Stomach (tissue), 9 donors: ENCODE results near the gene RASSF4. TPM values are rescaled to one million over a fixed set of nuclear protein-coding genes. Genes with fewer than 3 reads are reported as not detected.

Experiments used
- DNase-seq, 2 donors: peaks; one replicate each; pipeline versions ENCODE4 v3.0.0 to v3.0.0-alpha.2; 2013 to 2019
- H3K27ac ChIP-seq, 5 donors: fragments of 200-600 bp in 4 of 5; sonication (generic) in 4 of 5; one replicate each; pipeline ENCODE4 v1.5.1; 2013 to 2019; ENCODE audit warnings: mild to moderate bottlenecking in 1 of 5, moderate library complexity in 1 of 5
- H3K27me3 ChIP-seq, 3 donors: fragments of 200-600 bp; sonication (generic); one replicate each; pipeline ENCODE4 v1.5.1; 2017 to 2019; ENCODE audit warnings: mixed run types in 1 of 3
- H3K36me3 ChIP-seq, 4 donors: fragments of 200-600 bp; sonication (generic); 1 replicate in 3 of 4; 2 replicates in 1 of 4; pipeline ENCODE4 v1.5.1; 2016 to 2019
- H3K4me1 ChIP-seq, 4 donors: fragments of 200-600 bp; sonication (generic); one replicate each; pipeline ENCODE4 v1.5.1; 2016 to 2019
- H3K4me3 ChIP-seq, 4 donors: fragments of 200-600 bp; sonication (generic) in 3 of 4; one replicate each; pipeline ENCODE4 v1.5.1; 2016 to 2019; ENCODE audit warnings: mild to moderate bottlenecking in 1 of 4
- H3K9me3 ChIP-seq, 4 donors: fragments of 200-600 bp; sonication (generic); one replicate each; pipeline ENCODE4 v1.5.1; 2016 to 2019
- CTCF ChIP-seq, 7 experiments: fragments of 450-650 bp in 4 of 7; fragments of 200-600 bp in 3 of 7; sonication (generic) in 3 of 7; IDR thresholded peaks; one replicate each; pipeline ENCODE4 v1.5.1; 2016 to 2019; ENCODE audit warnings: antibody characterized with exemption in 7 of 7, control low read depth in 2 of 7, mild to moderate bottlenecking in 1 of 7
- EP300 ChIP-seq: sonication (generic); formaldehyde crosslinking; IDR thresholded peaks from one replicate; pipeline ENCODE4 v1.6.1; 2017; ENCODE audit warnings: antibody characterized with exemption
- POLR2A ChIP-seq, 4 donors: fragments of 450-650 bp; IDR thresholded peaks; one replicate each; pipeline ENCODE4 v1.6.1; 2016; ENCODE audit warnings: antibody characterized with exemption in 4 of 4, control low read depth in 2 of 4, mild to moderate bottlenecking in 1 of 4, moderate library complexity in 1 of 4
- POLR2AphosphoS5 ChIP-seq, 3 donors: sonication (generic); formaldehyde crosslinking; IDR thresholded peaks; one replicate each; pipeline ENCODE4 v1.6.1; 2016; ENCODE audit warnings: antibody characterized with exemption in 3 of 3
- WGBS, 5 donors: extraction: QIAGEN DNeasy Blood & Tissue Kit in 3 of 5; methylation state at CpG; one replicate each; pipeline versions ENCODE4 v1.1.5 to v1.1.7; 2013 to 2018; 5-methylcytosine and 5-hydroxymethylcytosine counted together
- intact Hi-C: fragments of 100-400 bp; cut with DNase I; formaldehyde crosslinking; loops from one replicate; pipeline ENCODE4 v1.15.1; 2023; ENCODE audit warnings: low total_unique reads
- polyA plus RNA-seq, 3 donors: library from polyadenylated mRNA; stranded (reverse); fragments of 200-250 nt; gene quantifications; one replicate each; pipeline ENCODE4 v1.2.3, GENCODE V29; 2013
- total RNA-seq, 5 donors: library from RNA; depleted of rRNA; stranded (reverse); fragments of >200 nt; gene quantifications; one replicate each; pipeline versions ENCODE4 v1.1.0 to v1.2.3, GENCODE V29; 2014 to 2016
- donor health status: healthy with polysubstance abuse.
- donor health status: Bipolar disorder and iron deficiency.
- donor health status: healthy.

Gene RASSF4
- total and polyA plus RNA-seq, 8 donors = 7.8 to 74.5 (median 14.6) TPM

GRCh38 chr10:44944354-44944753, 15.2 kb upstream of the RASSF4 start:
- TF ChIP-seq CTCF (IDR thresholded peaks at IDR 0.05) (no peak), EP300 (no peak), POLR2AphosphoS5 (IDR thresholded peaks at IDR 0.05) (no peak), POLR2A (IDR thresholded peaks at IDR 0.05) (no peak)
- Histone ChIP-seq H3K9me3 (peaks cover 0 to 10% (median 0%) of the 10 kb centered on the region in 4 donors), H3K27me3 (no peaks in the 10 kb centered on the region), H3K4me3 (no peak overlapping the region), H3K4me1 (peaks cover under 1 to 11% (median 2%) of the 10 kb centered on the region in 4 donors), H3K27ac (no peak overlapping the region), H3K36me3 (no peaks in the 10 kb centered on the region)
- intact Hi-C loops = no loop called here
- 0 to 97% (median 46%) methylated on average over 1 of the region's 1 CpG for WGBS, 5 donors
- no peak for DNase-seq

GRCh38 chr10:44946205-44946604, 13.4 kb upstream of the RASSF4 start:
- no peaks in the 10 kb centered on the region for H3K36me3 ChIP-seq
- H3K4me1 ChIP-seq = peaks cover 10 to 16% (median 13%) of the 10 kb centered on the region in 4 donors
- DNase-seq = no peak
- H3K27ac ChIP-seq = no peak overlapping the region
- no peak for TF ChIP-seq POLR2A (IDR thresholded peaks at IDR 0.05)
- no peak for TF ChIP-seq CTCF (IDR thresholded peaks at IDR 0.05)
- no peak for TF ChIP-seq EP300
- no peak for TF ChIP-seq POLR2AphosphoS5 (IDR thresholded peaks at IDR 0.05)
- intact Hi-C loops = no loop called here
- H3K9me3 ChIP-seq = peaks cover 0 to 10% (median 0%) of the 10 kb centered on the region in 4 donors
- 35 to 48% (median 44%) methylated on average over 2 of the region's 2 CpGs for WGBS, 5 donors
- H3K4me3 ChIP-seq = no peak overlapping the region
- no peaks in the 10 kb centered on the region for H3K27me3 ChIP-seq

GRCh38 chr10:44947371-44948152, 12.0 kb upstream of the RASSF4 start:
- Histone ChIP-seq H3K27ac (peak overlapping the region in 1 of 5 donors; percentile 33), H3K36me3 (no peaks in the 10 kb centered on the region), H3K9me3 (peaks cover 0 to 10% (median 0%) of the 10 kb centered on the region in 4 donors), H3K4me3 (no peak overlapping the region), H3K27me3 (no peaks in the 10 kb centered on the region), H3K4me1 (peaks cover 10 to 16% (median 13%) of the 10 kb centered on the region in 4 donors)
- no peak for DNase-seq
- intact Hi-C loops = no loop called here
- TF ChIP-seq CTCF (IDR thresholded peaks at IDR 0.05) (no peak), POLR2AphosphoS5 (IDR thresholded peaks at IDR 0.05) (no peak), POLR2A (IDR thresholded peaks at IDR 0.05) (no peak), EP300 (no peak)
- 77 to 89% (median 83%) methylated on average over 6 of the region's 6 CpGs for WGBS, 5 donors

GRCh38 chr10:44948642-44949041, 11.0 kb upstream of the RASSF4 start:
- TF ChIP-seq POLR2A (IDR thresholded peaks at IDR 0.05) = no peak
- no peak for TF ChIP-seq POLR2AphosphoS5 (IDR thresholded peaks at IDR 0.05)
- TF ChIP-seq EP300 = no peak
- no peak for TF ChIP-seq CTCF (IDR thresholded peaks at IDR 0.05)
- Histone ChIP-seq H3K27ac (no peak overlapping the region), H3K4me3 (no peak overlapping the region), H3K27me3 (no peaks in the 10 kb centered on the region), H3K9me3 (peaks cover 0 to 10% (median 0%) of the 10 kb centered on the region in 4 donors), H3K36me3 (no peaks in the 10 kb centered on the region), H3K4me1 (peaks cover 10 to 16% (median 13%) of the 10 kb centered on the region in 4 donors)
- WGBS, 5 donors = 81 to 93% (median 83%) methylated on average over 1 of the region's 1 CpG
- intact Hi-C loops = no loop called here
- no peak for DNase-seq
